SH-SY5Y (cell line): ENCODE results near the gene IGF2R.

Source experiments
- GATA2 ChIP-seq: IDR thresholded peaks from 2 replicates; pipeline ENCODE4 v1.6.1; 2011; ENCODE audit warnings: mild to moderate bottlenecking, low read depth, low read length
- GATA3 ChIP-seq: IDR thresholded peaks from 2 replicates; pipeline ENCODE4 v1.6.1; 2011; ENCODE audit warnings: low read depth, mild to moderate bottlenecking, low read length, moderate library complexity

Gene IGF2R

DNA sequence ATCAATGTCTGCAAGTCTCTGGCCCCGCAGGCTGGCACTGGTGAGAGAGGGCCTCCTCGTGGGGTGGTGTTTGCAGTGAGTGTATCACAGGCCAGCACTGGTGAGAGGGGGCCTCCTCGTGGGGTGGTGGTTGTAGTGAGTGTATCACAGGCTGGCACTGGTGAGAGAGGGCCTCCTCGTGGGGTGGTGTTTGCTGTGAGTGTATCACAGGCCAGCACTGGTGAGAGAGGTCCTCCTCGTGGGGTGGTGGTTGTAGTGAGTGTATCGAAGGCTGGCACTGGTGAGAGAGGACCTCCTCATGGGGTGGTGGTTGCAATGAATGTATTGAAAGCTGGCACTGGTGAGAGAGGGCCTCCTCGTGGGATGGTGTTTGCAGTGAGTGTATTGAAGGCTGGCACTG, 99.5 kb downstream of the IGF2R start:
- no peak for TF ChIP-seq GATA2

DNA sequence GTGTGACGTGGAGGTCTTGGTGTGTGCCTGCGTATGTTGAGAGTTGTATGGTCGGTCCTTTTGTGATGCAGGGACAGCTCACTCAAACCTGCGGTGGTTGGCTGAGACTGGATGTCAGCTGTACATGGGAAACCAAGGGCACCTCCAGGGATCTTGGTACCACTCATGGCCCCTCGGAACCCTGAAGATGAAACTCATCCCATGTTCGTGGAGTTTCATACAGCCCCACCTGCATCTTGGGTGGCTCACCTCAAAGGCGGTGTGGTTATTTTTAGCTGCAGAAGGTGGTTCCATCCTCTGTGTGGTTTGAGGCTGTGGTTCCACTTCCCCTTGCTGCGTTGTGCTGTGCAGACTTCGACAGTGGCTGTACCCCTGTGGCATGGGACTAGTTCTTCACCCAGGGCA, 100.2 kb downstream of the IGF2R start:
- TF ChIP-seq GATA3 (no peak), GATA2 (no peak)

DNA sequence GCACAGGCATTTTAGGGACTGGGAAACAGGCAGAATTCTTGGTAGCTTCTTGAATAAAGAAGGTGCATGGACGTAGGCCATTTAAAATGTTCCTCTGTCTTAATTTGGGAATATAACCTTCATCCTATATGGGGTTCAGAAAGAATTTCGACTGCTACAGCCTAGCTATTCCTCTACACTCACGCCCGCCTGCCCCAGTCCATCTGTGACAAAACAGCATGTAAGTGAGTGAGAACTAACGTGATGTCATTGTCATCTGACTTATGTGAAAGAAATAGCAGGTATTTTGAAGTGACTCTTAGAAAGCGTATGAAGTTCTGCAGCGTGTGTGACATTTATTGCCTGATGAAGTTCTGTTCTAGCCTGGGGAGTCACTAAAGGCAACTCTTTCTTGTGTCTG, 100.6 kb downstream of the IGF2R start:
- no peak for TF ChIP-seq GATA3
- TF ChIP-seq GATA2: no peak

DNA sequence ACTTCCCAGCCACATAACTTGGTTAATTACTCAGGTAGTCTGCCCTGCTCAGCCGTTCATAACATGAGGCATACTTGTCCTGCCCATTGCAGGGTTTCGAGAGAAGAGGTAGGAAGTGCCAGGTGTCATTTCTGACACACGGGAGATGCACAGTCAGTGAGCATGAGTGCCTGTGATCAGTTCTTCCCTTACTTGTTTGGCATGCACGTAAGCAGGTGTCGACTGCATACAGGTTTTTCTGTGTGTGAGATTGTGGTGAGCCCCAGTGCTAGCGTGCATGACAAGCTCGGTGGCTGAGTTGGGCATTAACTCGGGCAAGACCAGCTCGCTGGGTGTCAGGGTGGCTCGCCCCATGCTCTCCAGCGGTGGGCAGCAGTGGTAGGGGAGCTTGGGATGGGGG, 101.5 kb downstream of the IGF2R start:
- TF ChIP-seq GATA3 (no peak), GATA2 (no peak)

GRCh38 chr6:160070831-160071230, 101.9 kb downstream of the IGF2R start:
- TF ChIP-seq GATA3 (no peak), GATA2 (no peak)

DNA sequence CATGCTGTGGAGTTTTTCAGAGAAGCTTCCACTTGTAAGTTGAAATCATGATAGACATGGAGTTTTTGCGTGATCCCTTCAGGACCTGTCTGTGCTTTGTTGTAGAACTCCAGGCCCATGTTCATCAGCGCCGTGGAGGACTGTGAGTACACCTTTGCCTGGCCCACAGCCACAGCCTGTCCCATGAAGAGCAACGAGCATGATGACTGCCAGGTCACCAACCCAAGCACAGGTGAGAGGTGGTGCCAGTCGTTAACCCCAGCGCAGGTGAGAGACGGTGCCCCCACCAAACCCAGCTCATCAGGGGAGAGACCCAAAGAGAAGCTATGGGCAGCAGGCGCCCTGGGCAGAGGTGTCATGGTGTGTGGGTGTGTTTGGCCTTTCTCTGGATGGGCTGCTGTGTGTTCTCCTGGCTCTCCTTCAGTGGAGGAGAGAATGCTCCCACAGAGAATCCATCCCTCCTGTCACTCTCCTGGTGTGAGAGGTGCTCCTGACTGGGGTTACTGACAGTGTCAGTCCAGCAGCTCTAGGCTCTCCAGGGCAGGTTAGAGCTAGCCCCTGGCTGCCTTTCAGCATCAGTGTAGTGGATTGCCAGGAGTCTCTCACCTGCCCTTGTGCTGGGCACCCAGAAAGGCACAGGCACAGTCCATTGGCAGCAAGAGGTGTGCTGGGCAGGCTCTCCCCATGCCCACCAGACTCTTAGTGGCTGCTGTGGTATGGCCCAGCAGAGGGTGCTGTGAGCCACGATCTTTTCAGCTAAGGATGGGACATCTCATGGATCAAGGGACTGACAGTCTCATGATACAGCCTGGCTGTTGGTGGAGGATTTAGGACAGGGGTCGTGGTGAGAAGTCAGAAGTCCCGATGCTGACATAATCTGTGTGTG, 103.2 kb downstream of the IGF2R start:
- TF ChIP-seq GATA2: no peak
- no peak for TF ChIP-seq GATA3

GRCh38 chr6:160073272-160073671, 104.4 kb downstream of the IGF2R start:
- no peak for TF ChIP-seq GATA2
- no peak for TF ChIP-seq GATA3

DNA sequence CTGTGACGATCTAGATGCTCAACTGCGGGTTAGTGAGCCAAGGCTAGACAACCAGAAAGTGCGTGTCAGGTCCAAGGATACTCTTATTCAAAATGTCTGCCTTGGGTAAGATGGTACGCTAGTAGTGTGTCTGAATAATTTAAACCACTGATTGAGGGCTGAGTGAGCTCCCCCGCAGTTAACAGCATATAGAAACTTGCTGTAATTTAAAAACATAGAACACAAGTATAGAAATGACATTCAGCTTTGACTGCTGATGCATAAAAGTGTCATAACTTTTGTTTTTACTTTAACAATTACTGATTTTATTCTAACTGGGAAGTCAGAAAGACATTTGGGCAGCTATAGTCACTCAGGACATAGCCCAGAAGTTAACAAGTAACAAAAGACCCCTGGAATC, 107.1 kb downstream of the IGF2R start:
- TF ChIP-seq GATA3 (no peak), GATA2 (no peak)

- TF ChIP-seq GATA2 (no peak), GATA3 (no peak)
Observed at GRCh38 chr6:160077024-160077423, 108.1 kb downstream of the IGF2R start.

DNA sequence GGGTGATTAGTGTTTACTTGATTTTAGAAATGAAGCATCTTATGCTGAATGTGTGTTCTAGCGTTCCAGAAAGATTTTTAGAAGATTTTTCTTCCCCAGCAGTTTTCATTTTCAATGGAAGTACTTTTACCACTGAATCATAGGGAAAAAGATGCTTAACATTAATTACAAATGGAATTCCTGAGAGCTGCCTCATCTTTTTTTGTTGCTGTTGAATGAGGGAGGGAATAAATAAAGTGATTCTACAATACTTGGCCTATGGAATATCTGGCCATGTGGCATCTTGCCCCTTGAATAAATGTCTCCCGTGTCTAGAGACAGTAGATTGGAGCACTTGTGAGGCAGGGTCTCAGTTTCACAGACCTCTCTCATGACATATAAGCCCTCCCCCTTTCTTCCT, 108.6 kb downstream of the IGF2R start:
- TF ChIP-seq GATA3 (no peak), GATA2 (no peak)

DNA sequence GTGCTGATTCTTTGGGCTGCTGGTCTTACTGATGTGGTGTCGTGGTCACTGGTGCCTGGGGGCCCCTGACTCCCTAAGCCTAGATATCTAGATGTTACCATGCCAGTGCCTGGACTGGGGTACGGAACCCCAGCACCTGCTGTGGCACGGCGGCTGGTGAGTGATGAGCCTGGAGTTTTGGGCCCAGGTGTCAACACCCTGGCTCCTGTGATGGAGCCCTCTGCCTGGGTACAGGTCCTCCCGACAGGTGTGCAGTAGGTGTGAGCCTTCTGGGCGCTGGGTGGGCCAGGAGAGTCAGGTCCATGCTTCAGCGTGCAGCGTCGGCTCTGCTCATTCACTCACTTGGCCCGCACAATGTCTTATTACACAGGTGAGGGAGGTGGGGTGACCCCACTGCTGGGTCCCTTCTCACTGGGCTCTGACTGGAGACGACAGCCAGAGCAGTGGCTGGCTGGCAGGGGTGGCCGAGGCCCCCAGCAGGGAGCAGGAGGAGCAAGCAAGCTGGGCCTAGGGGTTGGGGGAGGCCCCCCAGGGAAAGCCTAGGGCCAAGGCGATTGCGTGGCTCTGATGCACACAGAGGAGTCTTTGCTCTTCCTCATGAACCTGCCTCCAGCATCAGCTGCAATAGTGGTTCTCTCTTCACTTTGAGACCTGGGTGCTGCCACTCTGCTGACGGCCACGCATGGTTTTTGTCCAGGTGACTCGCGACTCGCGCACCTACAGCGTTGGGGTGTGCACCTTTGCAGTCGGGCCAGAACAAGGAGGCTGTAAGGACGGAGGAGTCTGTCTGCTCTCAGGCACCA, 110.2 kb downstream of the IGF2R start:
- TF ChIP-seq GATA3 (no peak), GATA2 (no peak)

DNA sequence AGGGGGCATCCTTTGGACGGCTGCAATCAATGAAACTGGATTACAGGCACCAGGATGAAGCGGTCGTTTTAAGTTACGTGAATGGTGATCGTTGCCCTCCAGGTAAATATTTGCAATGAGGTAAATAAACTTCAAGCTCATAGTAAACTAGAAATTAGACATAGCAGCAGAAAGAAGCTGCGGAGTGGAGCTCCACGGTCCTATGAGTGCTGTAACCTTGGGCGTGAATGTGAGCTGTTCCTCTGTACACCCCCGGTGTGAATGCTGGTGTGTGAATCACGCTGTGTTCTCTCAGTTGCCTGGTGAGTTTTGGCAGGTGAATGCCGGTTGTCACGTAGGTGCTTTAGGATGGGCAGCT, 110.8 kb downstream of the IGF2R start:
- no peak for TF ChIP-seq GATA2
- no peak for TF ChIP-seq GATA3

DNA sequence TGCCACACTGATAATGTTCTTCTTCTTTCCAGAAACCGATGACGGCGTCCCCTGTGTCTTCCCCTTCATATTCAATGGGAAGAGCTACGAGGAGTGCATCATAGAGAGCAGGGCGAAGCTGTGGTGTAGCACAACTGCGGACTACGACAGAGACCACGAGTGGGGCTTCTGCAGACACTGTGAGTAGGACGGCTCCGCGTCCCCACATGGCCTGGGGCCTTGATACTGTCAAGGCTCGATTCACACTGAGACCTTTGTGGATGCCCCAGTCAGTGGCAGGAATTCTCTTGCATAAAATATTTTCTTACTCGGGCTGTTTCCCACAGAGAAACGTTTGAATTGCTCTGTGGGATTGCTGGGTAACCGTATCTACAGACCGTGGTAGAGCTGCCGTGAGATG, 111.2 kb downstream of the IGF2R start:
- TF ChIP-seq GATA3 (no peak), GATA2 (no peak)

DNA sequence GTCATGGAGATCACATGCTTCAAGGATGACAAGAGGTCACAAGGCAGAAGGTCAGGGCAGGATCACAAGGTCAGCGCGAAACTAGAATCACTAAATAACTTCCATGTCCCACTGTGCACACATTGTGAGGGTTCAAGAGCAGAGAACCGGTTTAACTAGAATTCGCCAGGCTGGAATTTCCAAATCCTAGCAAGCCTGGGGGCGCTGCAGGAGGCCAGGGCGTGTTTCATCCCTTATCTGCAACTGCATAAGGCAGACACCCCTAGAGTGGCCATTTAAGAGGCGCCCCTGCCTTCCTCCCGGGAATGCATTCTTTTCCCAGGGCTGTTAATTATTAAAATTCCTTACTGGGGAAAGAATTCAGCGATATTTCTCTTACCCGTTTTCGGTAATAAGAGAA, 112.5 kb downstream of the IGF2R start:
- TF ChIP-seq GATA3 (no peak), GATA2 (no peak)

DNA sequence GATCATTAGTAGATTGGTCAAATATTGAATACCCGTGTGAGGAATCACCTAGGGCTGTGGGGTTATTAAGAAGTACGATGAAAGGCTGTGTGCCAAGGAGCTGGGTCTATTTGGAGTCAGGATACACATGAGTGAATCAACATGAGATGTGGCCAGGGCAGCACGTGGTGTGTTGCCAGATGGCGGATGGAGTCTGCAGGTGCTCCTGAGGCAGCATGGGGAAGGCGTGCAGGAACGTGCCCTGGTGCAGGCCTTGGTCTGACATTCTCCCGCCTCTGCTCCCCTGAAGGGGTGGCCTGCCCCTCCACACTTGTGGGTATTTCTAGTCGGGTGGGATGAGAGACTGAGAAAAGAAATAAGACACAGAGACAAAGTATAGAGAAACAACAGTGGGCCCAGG, 113.7 kb downstream of the IGF2R start:
- TF ChIP-seq GATA3 (no peak), GATA2 (no peak)
